IMR-90 (cell line): ENCODE data around the gene TAF1B. TPM values are rescaled to one million over a fixed set of nuclear protein-coding genes. Genes with fewer than 3 reads are reported as not detected.

Experiments used
- ATAC-seq: fragments of 200-7000 bp; cut with Tn5 transposase; 2 replicates; pipeline ENCODE4 v1.9.1; 2020; ENCODE audit warnings: low read depth, mild to moderate bottlenecking, moderate library complexity
- BruUV-seq: library from RNA; stranded (reverse); fragments of 400-500 nt; replicated peaks from 2 replicates; lab custom pipeline; 2021; lab: Mats Ljungman, UMichigan
- CTCF ChIA-PET: fragments of 300-600 bp; formaldehyde crosslinking; extraction: SDS; loops from one replicate; lab custom pipeline; 2021; ENCODE audit warnings: antibody characterized with exemption; lab: Yijun Ruan, JAX
- POLR2A ChIA-PET: fragments of 300-600 bp; sonication (Branson Sonifier 250); formaldehyde crosslinking; loops from one replicate; lab custom pipeline; 2022; ENCODE audit warnings: antibody characterized with exemption; ENCODE audit not compliant: unreplicated experiment; lab: Charles Lee
- DNase-seq: peaks from one replicate; pipeline ENCODE4 v3.0.0; 2013
- H2AFZ ChIP-seq: replicated peaks from 2 replicates; pipeline ENCODE3; 2013; ENCODE audit warnings: low read length, mild to moderate bottlenecking; ENCODE audit not compliant: poor library complexity
- H2AK5ac ChIP-seq: 2 replicates; pipeline ENCODE4 v1.6.1; 2013; ENCODE audit warnings: low read depth, low read length, inconsistent platforms
- H2AK9ac ChIP-seq: replicated peaks from 2 replicates; pipeline ENCODE3; 2013; ENCODE audit warnings: mild to moderate bottlenecking, low read depth, low read length, moderate library complexity; ENCODE audit not compliant: poor library complexity
- H2BK120ac ChIP-seq: 2 replicates; pipeline ENCODE4 v1.6.1; 2013; ENCODE audit warnings: low read depth, low read length, inconsistent platforms
- H2BK15ac ChIP-seq: 3 replicates; pipeline ENCODE4 v1.6.1; 2013; ENCODE audit warnings: low read depth, low read length, inconsistent platforms
- H2BK20ac ChIP-seq: 2 replicates; pipeline ENCODE4 v1.6.1; 2013; ENCODE audit warnings: low read depth, mild to moderate bottlenecking, inconsistent platforms, low read length, moderate library complexity
- H2BK5ac ChIP-seq: 2 replicates; pipeline ENCODE4 v1.6.1; 2013; ENCODE audit warnings: mild to moderate bottlenecking, low read depth, low read length, inconsistent platforms; ENCODE audit not compliant: poor library complexity, severe bottlenecking
- H3K14ac ChIP-seq: replicated peaks from 2 replicates; pipeline ENCODE4 v1.6.1; 2013; ENCODE audit warnings: low read depth, low read length, inconsistent platforms
- H3K18ac ChIP-seq: 2 replicates; pipeline ENCODE4 v1.6.1; 2013; ENCODE audit warnings: low read depth, low read length, control low read depth
- H3K23ac ChIP-seq: 2 replicates; pipeline ENCODE4 v1.6.1; 2013; ENCODE audit warnings: low read depth, low read length, inconsistent platforms
- H3K27ac ChIP-seq: 2 replicates; pipeline ENCODE4 v1.5.1; 2013; ENCODE audit warnings: mild to moderate bottlenecking, control low read depth, low read length; ENCODE audit not compliant: insufficient read depth
- H3K27me3 ChIP-seq: 2 replicates; pipeline ENCODE4 v1.6.1; 2013; ENCODE audit warnings: low read length; ENCODE audit not compliant: control insufficient read depth, insufficient read depth
- H3K36me3 ChIP-seq: 2 replicates; pipeline ENCODE4 v1.6.1; 2013; ENCODE audit warnings: low read length, mixed read lengths; ENCODE audit not compliant: control insufficient read depth, insufficient read depth
- H3K4ac ChIP-seq: 2 replicates; pipeline ENCODE4 v1.6.1; 2013; ENCODE audit warnings: low read depth, low read length, inconsistent platforms
- H3K4me1 ChIP-seq: 2 replicates; pipeline ENCODE4 v1.6.1; 2013; ENCODE audit warnings: low read length, mixed read lengths; ENCODE audit not compliant: control insufficient read depth, insufficient read depth
- H3K4me2 ChIP-seq: 2 replicates; pipeline ENCODE4 v1.6.1; 2013; ENCODE audit warnings: low read depth, mild to moderate bottlenecking, control low read depth, low read length, moderate library complexity
- H3K4me3 ChIP-seq: 2 replicates; pipeline ENCODE4 v1.5.1; 2013; ENCODE audit warnings: low read depth, mild to moderate bottlenecking, control low read depth, low read length, moderate library complexity; ENCODE audit not compliant: insufficient read depth
- H3K56ac ChIP-seq: 2 replicates; pipeline ENCODE4 v1.6.1; 2013; ENCODE audit warnings: low read length, inconsistent platforms; ENCODE audit not compliant: insufficient read depth; ENCODE audit errors: extremely low read depth
- H3K79me1 ChIP-seq, 2 experiments: 2 replicates each; pipeline ENCODE4 v1.6.1; 2013; ENCODE audit warnings: low read length in 2 of 2, inconsistent platforms in 1 of 2, low read depth in 1 of 2
- H3K9ac ChIP-seq: 2 replicates; pipeline ENCODE4 v1.6.1; 2013; ENCODE audit warnings: low read depth, low read length, control low read depth
- H3K9me1 ChIP-seq: 2 replicates; pipeline ENCODE4 v1.6.1; 2013; ENCODE audit warnings: low read length, inconsistent platforms; ENCODE audit not compliant: insufficient read depth
- H3K9me3 ChIP-seq: 2 replicates; pipeline ENCODE4 v1.6.1; 2013; ENCODE audit warnings: low read length; ENCODE audit not compliant: control insufficient read depth, insufficient read depth
- H4K20me1 ChIP-seq: 2 replicates; pipeline ENCODE4 v1.6.1; 2013; ENCODE audit warnings: low read length, inconsistent platforms; ENCODE audit not compliant: insufficient read depth
- H4K5ac ChIP-seq: 2 replicates; pipeline ENCODE4 v1.6.1; 2013; ENCODE audit warnings: mild to moderate bottlenecking, low read depth, low read length, control low read depth
- H4K8ac ChIP-seq, 2 experiments: 2 replicates each; pipeline ENCODE4 v1.6.1; 2013; ENCODE audit warnings: low read depth in 2 of 2, low read length in 2 of 2, control low read depth in 1 of 2, inconsistent platforms in 1 of 2
- H4K91ac ChIP-seq: 2 replicates; pipeline ENCODE4 v1.6.1; 2013; ENCODE audit warnings: low read depth, low read length, inconsistent platforms; ENCODE audit not compliant: insufficient read depth
- CEBPB ChIP-seq: IDR thresholded peaks from 2 replicates; pipeline ENCODE4 v1.6.1; 2012; ENCODE audit warnings: low read depth, low read length, improper control_type of control experiment
- FOS ChIP-seq: fragments of 150-350 bp; IDR thresholded peaks from 2 replicates; pipeline ENCODE4 v1.6.1; 2016; ENCODE audit warnings: low read depth, low read length
- NFE2L2 ChIP-seq: fragments of 150-350 bp; IDR thresholded peaks from 2 replicates; pipeline ENCODE4 v1.6.1; 2016; ENCODE audit warnings: low read depth, mild to moderate bottlenecking, low read length
- SMC3 ChIP-seq: fragments of 150-350 bp; IDR thresholded peaks from 2 replicates; pipeline ENCODE4 v1.6.1; 2016; ENCODE audit warnings: low read depth, mild to moderate bottlenecking, antibody characterized with exemption, low read length, moderate library complexity
- WGBS, 2 experiments: methylation state at CpG; one replicate each; pipeline versions ENCODE4 v1.1.5 to v1.1.7; 2013; ENCODE audit warnings: missing lambda C conversion rate in 2 of 2; ENCODE audit not compliant: insufficient read length in 1 of 2; ENCODE audit errors: extremely low coverage in 2 of 2; 5-methylcytosine and 5-hydroxymethylcytosine counted together
- dilution Hi-C: fragments of 300-500 bp; cut with HindIII; formaldehyde crosslinking; loops from one replicate; pipeline ENCODE4 v1.14.3; 2018; ENCODE audit warnings: low sequenced_read_pairs; ENCODE audit not compliant: unreplicated experiment
- in situ Hi-C: fragments of 300-500 bp; cut with MboI; formaldehyde crosslinking; loops from 3 replicates; pipeline ENCODE4 v1.14.3; 2019; ENCODE audit warnings: low sequenced_read_pairs, inconsistent platforms, mixed read lengths
- intact Hi-C: fragments of 100-400 bp; cut with micrococcal nuclease; formaldehyde crosslinking; loops from 2 replicates; pipeline ENCODE4 v1.10.0; 2022
- polyA plus RNA-seq, 3 experiments: library from polyadenylated mRNA; depleted of rRNA; stranded (reverse); fragments of >200 nt; gene quantifications; 2 replicates each; pipeline ENCODE4 v1.2.3, GENCODE V29; 2012; ENCODE audit warnings: low replicate concordance in 1 of 3
- total RNA-seq: library from RNA; depleted of rRNA; stranded (reverse); fragments of >200 nt; gene quantifications from 2 replicates; pipeline ENCODE4 v1.2.3, GENCODE V29; 2012

The TAF1B gene
- total and polyA plus RNA-seq, 2 of the 4 experiments (the other 2 are of a cell fraction): 8.4 to 19.9 TPM

- in situ Hi-C loops (no loop called here), dilution Hi-C loops (no loop called here), intact Hi-C loops (no loop called here)
- Histone ChIP-seq H3K23ac (peak overlapping the region; percentile 59; the same call in 1 of the 2 replicates), H3K4me3 (no peak overlapping the region), H3K9ac (no peak overlapping the region), H3K18ac (peak overlapping the region; percentile 88), H2AK5ac (0 out of 2 replicates have a peak overlapping the region, but pooled peaks have one; percentile 31), H3K9me1 (no peaks in the 10 kb centered on the region), H2AK9ac (no peak overlapping the region), H2BK15ac (no peak overlapping the region), H3K27ac (peak overlapping the region; percentile 70; the same call in 1 of the 2 replicates), H3K4me2 (peak overlapping the region; percentile 82), H3K79me1 (peaks cover 3 to 27% of the 10 kb centered on the region in 2 experiments; a peak in 2 of 4 replicates), H4K8ac (peak overlapping the region in 1 of 2 experiments; percentile 50; a peak in 2 of 4 replicates), H3K14ac (peak overlapping the region; percentile 49; the same call in 1 of the 2 replicates), H3K56ac (0 out of 2 replicates have a peak overlapping the region, but pooled peaks have one; percentile 30), H2AFZ (no peak overlapping the region), H2BK5ac (peak overlapping the region; percentile 42), H2BK120ac (peak overlapping the region; percentile 62), H4K91ac (peak overlapping the region; percentile 39; the same call in 1 of the 2 replicates), H2BK20ac (peak overlapping the region; percentile 59; the same call in 1 of the 2 replicates), H4K20me1 (no peaks in the 10 kb centered on the region), H3K27me3 (no peaks in the 10 kb centered on the region), H3K9me3 (no peaks in the 10 kb centered on the region), H4K5ac (0 out of 2 replicates have a peak overlapping the region, but pooled peaks have one; percentile 17), H3K4ac (peak overlapping the region; percentile 53; the same call in 1 of the 2 replicates), H3K4me1 (peaks cover 9% of the 10 kb centered on the region), H3K36me3 (no peaks in the 10 kb centered on the region)
- ATAC-seq: peak; percentile 79
- 0 out of 2 replicates have a peak, but pooled peaks have one; percentile 6 for TF ChIP-seq SMC3
- no peak for TF ChIP-seq NFE2L2
- TF ChIP-seq CEBPB: peak; percentile 56; the same call in 1 of the 2 replicates
- peak; percentile 58; the same call in 1 of the 2 replicates for TF ChIP-seq FOS
- 0% methylated on average over 1 of the region's 3 CpGs; no CpG with 5 or more reads in 1 of the 2 experiments for WGBS, 2 experiments
- CTCF ChIA-PET: interaction anchor here (0.9 kb wide), 1 partner anchor 10 kb away, joined by 3 read pairs; no protein-coding TSS in a partner anchor
- DNase-seq: peak; percentile 96
- BruUV-seq: no TSS peak
- POLR2A ChIA-PET: interaction anchor here (0.5 kb wide), 1 partner anchor 12 kb away, joined by 10 read pairs; no protein-coding TSS in a partner anchor
Observed at GRCh38 chr2:9897331-9897737, 54.1 kb downstream of the TAF1B start.
